Colonic mucosa (tissue), 4 donors: ENCODE measurements around the gene DPH1. TPM values are rescaled to one million over a fixed set of nuclear protein-coding genes. Genes with fewer than 3 reads are reported as not detected.

Source experiments
- DNase-seq: peaks from one replicate; pipeline ENCODE4 v3.0.0-alpha.2; 2020
- H3K27ac ChIP-seq: fragments of 200-600 bp; one replicate; pipeline ENCODE4 v1.8.0; 2021
- H3K27me3 ChIP-seq: fragments of 200-600 bp; one replicate; pipeline ENCODE4 v1.8.0; 2021
- H3K36me3 ChIP-seq: fragments of 200-600 bp; one replicate; pipeline ENCODE4 v1.8.0; 2021
- H3K4me1 ChIP-seq: fragments of 200-600 bp; one replicate; pipeline ENCODE4 v1.8.0; 2021; ENCODE audit warnings: mild to moderate bottlenecking
- H3K4me3 ChIP-seq: fragments of 200-600 bp; one replicate; pipeline ENCODE4 v1.8.0; 2021
- H3K9ac ChIP-seq, 2 donors: one replicate each; pipeline ENCODE4 v1.7.0; 2013; ENCODE audit warnings: control low read depth in 2 of 2, low read depth in 2 of 2, low read length in 2 of 2
- H3K9me3 ChIP-seq: fragments of 200-600 bp; one replicate; pipeline ENCODE4 v1.8.0; 2021
- intact Hi-C: fragments of 100-400 bp; cut with DNase I; formaldehyde crosslinking; loops from one replicate; pipeline ENCODE4 v1.14.1; 2022
- total RNA-seq, 2 donors: library from RNA; stranded (reverse); fragmentation: NEBNext Ultra II Directional in 1 of 2; extraction: Animal tissue kit (Norgen Biotek cat#: 25700) in 1 of 2; gene quantifications; one replicate each; pipeline ENCODE4 v1.2.1, GENCODE V29; 2021
- TF ChIP-seq, protein P1 (sequence below): fragments of 200-600 bp; IDR thresholded peaks from one replicate; pipeline ENCODE4 v1.8.0; 2022; ENCODE audit warnings: antibody characterized with exemption, mild to moderate bottlenecking
- donor health status: healthy.
- donor health status: DM: no; HTN: no; CAD: no.
- donor health status: DM: no; HTN: no; CAD: no.

The DPH1 gene
- total RNA-seq, 2 donors from 2014 or later, result 22.7 to 34.4 TPM

DNA sequence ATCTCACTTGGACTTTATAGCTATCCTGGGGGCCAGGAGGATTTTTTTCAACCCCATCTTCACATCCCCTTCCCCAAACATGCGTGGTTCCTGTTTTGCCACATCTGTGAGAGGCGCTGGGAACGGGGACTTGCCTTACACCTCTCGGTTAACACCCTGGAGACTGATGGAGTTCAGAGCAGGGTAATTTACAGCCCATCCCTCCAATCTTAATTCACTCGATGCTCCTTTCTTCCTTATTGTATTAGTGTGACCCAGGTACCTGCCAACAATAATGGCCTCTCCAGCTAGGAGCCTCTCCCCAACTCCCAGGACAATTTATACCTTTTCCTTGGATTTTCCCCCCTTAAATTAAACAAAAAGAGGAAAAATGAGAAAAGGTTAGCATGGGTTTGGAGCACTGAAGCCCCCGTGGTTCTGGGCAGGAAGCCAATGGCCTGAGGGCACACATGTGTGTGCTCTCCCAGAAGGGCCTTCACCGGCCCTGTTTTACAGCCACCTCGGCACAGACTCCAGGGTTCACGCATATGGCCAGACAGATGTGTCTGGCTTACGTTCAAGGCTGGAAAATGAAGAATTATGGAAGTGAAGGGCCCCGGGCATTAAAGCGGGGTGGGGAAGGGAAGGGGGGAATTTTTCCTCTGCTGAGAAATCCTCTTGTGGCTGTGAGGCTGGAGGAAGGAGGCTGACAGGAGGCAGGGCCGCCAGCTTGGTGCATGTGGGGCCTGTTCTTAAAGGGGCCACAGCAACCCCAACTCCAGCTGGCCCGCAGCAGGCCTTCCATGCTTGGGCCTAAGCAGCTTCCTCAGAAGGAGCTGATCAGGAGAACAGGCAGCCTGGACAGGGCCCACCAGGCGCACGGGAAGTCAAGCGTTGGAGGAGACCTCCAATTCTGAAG, 46.4 kb downstream of the DPH1 start:
- Histone ChIP-seq H3K9me3 (no peaks in the 10 kb centered on the region), H3K4me1 (no peaks in the 10 kb centered on the region), H3K4me3 (no peak overlapping the region), H3K9ac (peak overlapping the region in 1 of 2 donors; percentile 38), H3K27ac (peak overlapping the region; percentile 65), H3K27me3 (no peaks in the 10 kb centered on the region), H3K36me3 (no peaks in the 10 kb centered on the region)
- no peak for DNase-seq
- TF ChIP-seq, protein P1, sequence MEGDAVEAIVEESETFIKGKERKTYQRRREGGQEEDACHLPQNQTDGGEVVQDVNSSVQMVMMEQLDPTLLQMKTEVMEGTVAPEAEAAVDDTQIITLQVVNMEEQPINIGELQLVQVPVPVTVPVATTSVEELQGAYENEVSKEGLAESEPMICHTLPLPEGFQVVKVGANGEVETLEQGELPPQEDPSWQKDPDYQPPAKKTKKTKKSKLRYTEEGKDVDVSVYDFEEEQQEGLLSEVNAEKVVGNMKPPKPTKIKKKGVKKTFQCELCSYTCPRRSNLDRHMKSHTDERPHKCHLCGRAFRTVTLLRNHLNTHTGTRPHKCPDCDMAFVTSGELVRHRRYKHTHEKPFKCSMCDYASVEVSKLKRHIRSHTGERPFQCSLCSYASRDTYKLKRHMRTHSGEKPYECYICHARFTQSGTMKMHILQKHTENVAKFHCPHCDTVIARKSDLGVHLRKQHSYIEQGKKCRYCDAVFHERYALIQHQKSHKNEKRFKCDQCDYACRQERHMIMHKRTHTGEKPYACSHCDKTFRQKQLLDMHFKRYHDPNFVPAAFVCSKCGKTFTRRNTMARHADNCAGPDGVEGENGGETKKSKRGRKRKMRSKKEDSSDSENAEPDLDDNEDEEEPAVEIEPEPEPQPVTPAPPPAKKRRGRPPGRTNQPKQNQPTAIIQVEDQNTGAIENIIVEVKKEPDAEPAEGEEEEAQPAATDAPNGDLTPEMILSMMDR, result no peak
- intact Hi-C loops, result no loop called here

DNA sequence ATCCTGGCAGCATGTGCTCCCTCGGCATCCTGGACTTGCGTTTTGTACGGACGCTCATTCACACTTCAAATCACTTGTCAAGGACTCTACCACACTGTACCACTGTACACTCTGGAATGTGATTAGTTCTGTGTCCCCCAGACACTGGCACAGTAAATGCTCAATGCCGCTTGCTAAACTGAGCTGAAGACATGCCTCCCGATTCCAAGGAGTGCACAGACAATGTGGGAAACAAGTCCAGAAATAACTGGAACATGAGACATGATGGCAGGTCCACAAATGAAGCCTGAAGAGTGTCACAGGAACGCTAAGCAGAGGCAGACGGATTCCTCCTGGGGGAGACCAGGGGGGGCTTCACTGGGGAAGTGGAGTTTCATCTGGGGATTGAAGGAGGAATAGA, 47.1 kb downstream of the DPH1 start:
- H3K27ac ChIP-seq, result peak overlapping the region; percentile 65
- no peaks in the 10 kb centered on the region for H3K9me3 ChIP-seq
- intact Hi-C loops, result no loop called here
- H3K4me3 ChIP-seq, result no peak overlapping the region
- H3K27me3 ChIP-seq, result no peaks in the 10 kb centered on the region
- no peaks in the 10 kb centered on the region for H3K4me1 ChIP-seq
- DNase-seq, result no peak
- TF ChIP-seq, protein P1, result no peak
- no peak overlapping the region for H3K9ac ChIP-seq
- no peaks in the 10 kb centered on the region for H3K36me3 ChIP-seq

DNA sequence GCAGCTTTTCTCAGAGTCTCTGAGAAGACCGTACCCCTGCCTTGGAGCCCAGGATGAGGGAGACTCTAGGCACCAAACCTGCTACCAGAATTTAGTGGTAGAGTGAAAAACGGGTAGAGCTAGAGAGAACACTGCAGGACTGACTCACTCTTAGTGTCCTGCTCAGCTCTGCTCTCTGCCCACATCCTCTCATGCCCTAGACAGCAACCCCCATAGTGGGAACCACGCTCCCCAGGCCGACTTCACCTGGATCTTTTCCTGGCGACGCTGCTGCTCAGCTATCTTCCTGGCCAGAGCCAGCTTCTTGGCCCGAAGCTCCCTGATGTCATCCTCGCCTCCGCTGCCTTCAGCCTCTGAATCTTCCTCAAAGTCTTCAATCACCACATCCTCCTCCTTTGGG, 51.6 kb downstream of the DPH1 start:
- H3K36me3 ChIP-seq, result no peaks in the 10 kb centered on the region
- no peaks in the 10 kb centered on the region for H3K9me3 ChIP-seq
- H3K4me1 ChIP-seq, result peaks cover 11% of the 10 kb centered on the region
- peak overlapping the region; percentile 0 to 53 for H3K9ac ChIP-seq
- intact Hi-C loops, result no loop called here
- DNase-seq, result no peak
- H3K4me3 ChIP-seq, result no peak overlapping the region
- TF ChIP-seq, protein P1, result no peak
- no peaks in the 10 kb centered on the region for H3K27me3 ChIP-seq
- H3K27ac ChIP-seq, result peak overlapping the region; percentile 96

DNA sequence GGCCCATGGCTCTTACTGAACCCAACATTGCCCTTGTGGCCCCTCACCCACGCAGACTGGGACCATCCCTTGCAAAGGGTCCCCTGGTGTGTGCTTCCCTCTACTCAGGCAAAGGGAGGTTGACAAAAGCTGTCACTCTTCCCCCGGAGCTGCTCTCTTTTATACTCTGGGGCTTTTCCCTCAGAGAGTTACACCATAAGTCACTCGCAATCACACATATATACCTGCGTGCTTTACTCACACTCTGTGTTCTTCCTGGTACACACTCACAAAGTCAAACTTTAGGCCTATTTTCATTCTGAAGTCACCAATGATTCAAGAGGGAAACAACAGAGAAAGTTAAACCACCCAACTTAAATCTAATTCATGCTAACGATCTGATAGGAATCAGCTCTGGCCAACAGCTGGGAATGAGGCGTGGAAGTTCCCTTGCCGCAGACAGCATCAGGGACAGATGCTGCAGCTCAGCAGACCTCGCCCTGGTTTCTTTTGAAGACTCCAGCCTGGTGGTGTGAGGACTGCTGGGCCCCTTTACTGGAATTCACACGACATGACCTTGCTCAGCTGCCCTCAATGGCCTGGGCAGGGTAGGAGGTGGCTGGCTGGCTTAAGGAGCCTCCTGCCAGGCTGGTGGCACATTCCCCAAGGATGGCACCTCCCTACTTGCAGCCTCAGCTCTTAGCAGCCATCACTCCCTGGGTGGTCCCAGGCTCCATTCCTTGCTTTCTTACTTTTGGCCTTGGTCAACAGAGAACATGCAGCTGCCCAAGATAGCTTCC, 52.2 kb downstream of the DPH1 start:
- DNase-seq, result no peak
- intact Hi-C loops, result no loop called here
- H3K27ac ChIP-seq, result peak overlapping the region; percentile 96
- H3K4me1 ChIP-seq, result peaks cover 12% of the 10 kb centered on the region
- H3K4me3 ChIP-seq, result no peak overlapping the region
- no peaks in the 10 kb centered on the region for H3K9me3 ChIP-seq
- H3K27me3 ChIP-seq, result no peaks in the 10 kb centered on the region
- peak overlapping the region; percentile 0 to 53 for H3K9ac ChIP-seq
- no peaks in the 10 kb centered on the region for H3K36me3 ChIP-seq
- TF ChIP-seq, protein P1, result no peak

DNA sequence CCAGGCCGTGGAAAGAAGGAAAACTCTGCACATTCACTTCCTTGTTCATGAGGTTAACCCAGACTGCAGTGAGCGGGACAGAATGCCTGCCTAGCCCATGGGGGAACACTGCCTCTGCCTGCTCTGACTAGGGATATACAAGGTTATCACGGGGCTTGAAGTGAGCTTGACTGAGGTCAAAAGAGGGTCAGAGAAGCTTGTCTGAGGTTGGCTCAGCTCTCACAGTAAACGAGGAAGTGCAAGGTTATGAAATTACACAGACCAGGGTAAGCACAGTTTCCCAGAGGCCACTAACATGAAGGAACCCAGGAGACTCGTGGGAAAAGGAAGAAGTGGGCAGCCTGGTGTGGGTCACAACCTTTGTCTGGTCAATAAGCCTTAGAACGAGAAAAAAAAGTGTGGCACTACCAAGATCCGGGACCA, 53.7 kb downstream of the DPH1 start:
- Histone ChIP-seq H3K36me3 (no peaks in the 10 kb centered on the region), H3K27ac (peak overlapping the region; percentile 96), H3K4me1 (peaks cover 19% of the 10 kb centered on the region), H3K4me3 (no peak overlapping the region), H3K27me3 (no peaks in the 10 kb centered on the region), H3K9ac (peak overlapping the region; percentile 31 to 76), H3K9me3 (no peaks in the 10 kb centered on the region)
- intact Hi-C loops, result no loop called here
- DNase-seq, result no peak
- TF ChIP-seq, protein P1, result no peak
